NCI-H1048 (cell line): Measurements from ENCODE around the gene STXBP6.
"Not testable (repeated sequence)": the region's sequence is repeated elsewhere in the genome, so short reads cannot be mapped to it uniquely, and the experiment has no call there.

Experiments used
- DNase-seq: peaks from one replicate; lab custom pipeline; 2025; lab: John Stamatoyannopoulos, UW

The STXBP6 gene

GRCh38 chr14:24956104-24956503 is 93.8 kb downstream of the STXBP6 start:
- DNase-seq, result no peak

GRCh38 chr14:24954700-24955037 is 95.3 kb downstream of the STXBP6 start:
- DNase-seq, result no peak

GRCh38 chr14:24954037-24954699 is 95.8 kb downstream of the STXBP6 start:
- DNase-seq, result no peak

- DNase-seq, result no peak
Observed at GRCh38 chr14:24952851-24953666, 96.9 kb downstream of the STXBP6 start.

- DNase-seq, result no peak
Observed at GRCh38 chr14:24948261-24948847, 101.6 kb downstream of the STXBP6 start.

- DNase-seq, result no peak
Observed at GRCh38 chr14:24947131-24947530, 102.8 kb downstream of the STXBP6 start.

- no peak for DNase-seq
Observed at GRCh38 chr14:24944800-24945199, 105.1 kb downstream of the STXBP6 start.

GRCh38 chr14:24943024-24943423 is 106.9 kb downstream of the STXBP6 start:
- no peak for DNase-seq

GRCh38 chr14:24941719-24942118 is 108.2 kb downstream of the STXBP6 start:
- DNase-seq, result no peak

GRCh38 chr14:24940213-24940783 is 109.6 kb downstream of the STXBP6 start:
- DNase-seq, result no peak

- DNase-seq, result no peak
Observed at GRCh38 chr14:24938593-24938992, 111.4 kb downstream of the STXBP6 start.

GRCh38 chr14:24937300-24937699 is 112.6 kb downstream of the STXBP6 start:
- no peak for DNase-seq

GRCh38 chr14:24936773-24937172 is 113.2 kb downstream of the STXBP6 start:
- not testable (repeated sequence) for DNase-seq

GRCh38 chr14:24935796-24936195 is 114.2 kb downstream of the STXBP6 start:
- DNase-seq, result no peak

GRCh38 chr14:24928386-24928900 is 121.5 kb downstream of the STXBP6 start:
- DNase-seq, result no peak

- DNase-seq, result no peak
Observed at GRCh38 chr14:24927809-24928208, 122.1 kb downstream of the STXBP6 start.

- DNase-seq, result no peak
Observed at GRCh38 chr14:24925771-24926374, 124.1 kb downstream of the STXBP6 start.

- DNase-seq, result no peak
Observed at GRCh38 chr14:24924544-24924943, 125.4 kb downstream of the STXBP6 start.

GRCh38 chr14:24921903-24922302 is 128.0 kb downstream of the STXBP6 start:
- DNase-seq, result no peak

- DNase-seq, result no peak
Observed at GRCh38 chr14:24920265-24921075, 129.5 kb downstream of the STXBP6 start.

GRCh38 chr14:24918822-24919221 is 131.1 kb downstream of the STXBP6 start:
- DNase-seq, result no peak
